Body of pancreas (tissue), 4 donors: ENCODE results near the gene PSMG4.

Experiments
- POLR2A ChIP-seq, 3 donors: fragments of 450-650 bp; IDR thresholded peaks; one replicate each; pipeline ENCODE4 v1.6.1; 2016; ENCODE audit warnings: antibody characterized with exemption in 3 of 3, mild to moderate bottlenecking in 2 of 3
- TF ChIP-seq, protein P1 (sequence below), 7 experiments: fragments of 450-650 bp in 4 of 7; fragments of 200-600 bp in 3 of 7; sonication (generic) in 3 of 7; IDR thresholded peaks; one replicate each; pipeline ENCODE4 v1.5.1; 2016 to 2019; ENCODE audit warnings: antibody characterized with exemption in 7 of 7

DNA sequence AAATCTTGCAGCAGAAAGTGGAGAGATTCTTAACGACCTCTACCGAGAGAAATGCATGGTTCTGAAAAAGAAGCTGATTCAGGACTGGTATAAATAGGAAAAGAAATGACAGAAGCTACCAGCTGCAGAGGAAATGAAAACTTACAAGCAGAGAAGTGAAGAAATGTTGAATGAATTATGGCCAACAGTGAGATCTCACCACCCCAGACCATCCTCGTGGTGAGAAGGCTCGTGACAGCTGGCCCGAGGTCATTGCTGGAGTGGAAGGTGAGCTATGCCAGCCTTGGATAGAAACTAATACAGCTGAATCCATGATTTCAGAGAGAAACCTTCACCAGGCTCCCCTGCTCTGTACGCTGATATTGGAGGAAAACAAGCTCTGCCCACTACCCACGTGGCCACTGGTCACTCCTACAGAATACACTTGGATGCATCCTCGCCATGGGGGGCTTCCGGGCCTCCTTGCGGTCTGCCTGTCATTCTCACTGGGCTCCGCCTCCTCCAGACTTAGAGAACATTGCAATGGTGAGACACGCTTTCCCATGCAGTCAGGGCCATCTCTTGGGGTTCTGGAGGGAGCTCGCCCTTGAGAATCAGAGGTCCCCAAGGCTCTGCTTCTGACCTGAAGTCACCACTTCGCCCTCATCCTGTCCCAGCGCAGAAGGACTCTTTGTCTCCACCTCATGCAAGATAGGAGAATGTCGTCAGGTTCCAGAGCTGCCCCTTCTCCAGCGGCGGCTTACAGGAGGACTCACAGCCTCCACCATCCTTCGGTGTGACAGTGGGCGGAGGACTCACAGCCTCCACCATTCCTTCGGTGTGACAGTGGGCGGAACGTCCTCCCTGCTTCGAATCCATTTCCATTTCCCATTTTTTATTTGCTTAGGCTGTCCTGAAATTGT lies 20.7 kb upstream of the PSMG4 start:
- TF ChIP-seq, protein P1, sequence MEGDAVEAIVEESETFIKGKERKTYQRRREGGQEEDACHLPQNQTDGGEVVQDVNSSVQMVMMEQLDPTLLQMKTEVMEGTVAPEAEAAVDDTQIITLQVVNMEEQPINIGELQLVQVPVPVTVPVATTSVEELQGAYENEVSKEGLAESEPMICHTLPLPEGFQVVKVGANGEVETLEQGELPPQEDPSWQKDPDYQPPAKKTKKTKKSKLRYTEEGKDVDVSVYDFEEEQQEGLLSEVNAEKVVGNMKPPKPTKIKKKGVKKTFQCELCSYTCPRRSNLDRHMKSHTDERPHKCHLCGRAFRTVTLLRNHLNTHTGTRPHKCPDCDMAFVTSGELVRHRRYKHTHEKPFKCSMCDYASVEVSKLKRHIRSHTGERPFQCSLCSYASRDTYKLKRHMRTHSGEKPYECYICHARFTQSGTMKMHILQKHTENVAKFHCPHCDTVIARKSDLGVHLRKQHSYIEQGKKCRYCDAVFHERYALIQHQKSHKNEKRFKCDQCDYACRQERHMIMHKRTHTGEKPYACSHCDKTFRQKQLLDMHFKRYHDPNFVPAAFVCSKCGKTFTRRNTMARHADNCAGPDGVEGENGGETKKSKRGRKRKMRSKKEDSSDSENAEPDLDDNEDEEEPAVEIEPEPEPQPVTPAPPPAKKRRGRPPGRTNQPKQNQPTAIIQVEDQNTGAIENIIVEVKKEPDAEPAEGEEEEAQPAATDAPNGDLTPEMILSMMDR (IDR thresholded peaks at IDR 0.05) = no peak
- no peak for TF ChIP-seq POLR2A (IDR thresholded peaks at IDR 0.05)
